Ovary (tissue), 10 donors: ENCODE data around the gene CYP21A2. TPM values are rescaled to one million over a fixed set of nuclear protein-coding genes. Genes with fewer than 3 reads are reported as not detected.
"Not testable (repeated sequence)": the region's sequence is repeated elsewhere in the genome, so short reads cannot be mapped to it uniquely, and the experiment has no call there.

Source experiments
- DNase-seq, 5 donors: peaks; one replicate each; pipeline ENCODE4 v3.0.0-alpha.2; 2019 to 2020
- H3K27ac ChIP-seq, 2 donors: fragments of 200-600 bp; one replicate each; pipeline versions ENCODE4 v1.5.1 to v1.8.0; 2019 to 2022
- H3K27me3 ChIP-seq: fragments of 200-600 bp; one replicate; pipeline ENCODE4 v1.8.0; 2022
- H3K36me3 ChIP-seq: fragments of 200-600 bp; sonication (generic); one replicate; pipeline ENCODE4 v1.5.1; 2019
- H3K4me1 ChIP-seq: one replicate; pipeline ENCODE4 v1.8.1; 2013; ENCODE audit warnings: mild to moderate bottlenecking, moderate library complexity; ENCODE audit not compliant: insufficient read depth
- H3K4me3 ChIP-seq: fragments of 200-600 bp; sonication (generic); one replicate; pipeline ENCODE4 v1.5.1; 2017
- H3K9me3 ChIP-seq, 2 donors: fragments of 200-600 bp in 1 of 2; sonication (generic) in 1 of 2; one replicate each; pipeline versions ENCODE4 v1.5.1 to v1.8.1; 2013 to 2019; ENCODE audit warnings: mild to moderate bottlenecking in 1 of 2, moderate library complexity in 1 of 2
- WGBS, 3 donors: extraction: QIAGEN DNeasy Blood & Tissue Kit in 1 of 3; methylation state at CpG; one replicate each; pipeline versions ENCODE4 v1.1.5 to v1.1.7; 2013 to 2017; 5-methylcytosine and 5-hydroxymethylcytosine counted together
- intact Hi-C, 4 donors: fragments of 100-400 bp; cut with DNase I; formaldehyde crosslinking; loops; one replicate each; pipeline versions ENCODE4 v1.11.0 to v1.15.1; 2022 to 2023
- long read RNA-seq, 3 donors: library from polyadenylated mRNA in 2 of 3; unstranded in 2 of 3; transcript quantifications; one replicate each; pipeline ENCODE4 v2.0.0 and lab custom pipeline, GENCODE V29; 2021 to 2026
- polyA plus RNA-seq, 2 donors: library from polyadenylated mRNA; stranded (reverse); fragments of 200-250 nt in 1 of 2; fragments of 350-450 nt in 1 of 2; fragmentation: Illumina TruSeq in 1 of 2; extraction: RNeasy Lipid Tissue Mini Kit (QIAGEN cat#74804) in 1 of 2; gene quantifications; one replicate each; pipeline ENCODE4 v1.2.3, GENCODE V29; 2013 to 2014
- total RNA-seq, 7 donors: library from RNA; depleted of rRNA in 2 of 7; stranded (reverse); fragments of >200 nt in 2 of 7; fragmentation: NEBNext Ultra II Directional in 3 of 7; extraction: Animal tissue kit (Norgen Biotek cat#: 25700) in 3 of 7; gene quantifications; one replicate each; pipeline versions ENCODE4 v1.1.0 to v1.2.4, GENCODE V29; 2016 to 2023
- donor health status: DM: no; HTN: no; CAD: no; lungs with moderate emphysema.
- donor health status: DM: no; HTN: no; CAD: no.
- donor health status: Bipolar disorder and iron deficiency.
- donor health status: DM: yes; HTN: yes; CAD: no.
- donor health status: DM: no; HTN: no; CAD: no.
- donor health status: DM: yes; HTN: yes; CAD: no.

CYP21A2 gene
- total RNA-seq (10 to 100 TPM in 1 of 7 donors, 1 to 10 TPM in 6; 2.4 to 21.7 (median 8.8) TPM), polyA plus RNA-seq (1 to 10 TPM; 1.9 to 4.8 TPM)
- long read RNA-seq, donor 1, partial matches to known transcripts, result 0 of 1 reads
- long read RNA-seq, donor 1, other reads (novel, unspliced or antisense), result 1 of 1 reads
- long read RNA-seq, donor 2, partial matches to known transcripts, result 92 of 103 reads
- long read RNA-seq, donor 2, other reads (novel, unspliced or antisense), result 8 of 103 reads
- long read RNA-seq, donor 3, partial matches to known transcripts, result 0 of 1 reads
- long read RNA-seq, donor 3, other reads (novel, unspliced or antisense), result 1 of 1 reads

- H3K9me3 ChIP-seq, H3K27me3 ChIP-seq, H3K27ac ChIP-seq, H3K4me3 ChIP-seq, H3K4me1 ChIP-seq, intact Hi-C loops, H3K36me3 ChIP-seq: not testable (repeated sequence)
- 77 to 86% (median 83%) methylated on average over 15 to 17 of the region's 19 CpGs for WGBS, 3 donors
- DNase-seq, result peak in 3 of 5 donors; percentile 9 to 40 (median 40)
Measured at GRCh38 chr6:32037598-32038524, at the start of gene CYP21A2. Gene CYP21A2, plus strand, starts transcription at chr6:32038415. Its CDS starts 8 bp downstream, at chr6:32038423.

GRCh38 chr6:31989363-31989762, 48.9 kb upstream of the CYP21A2 start:
- H3K4me1 ChIP-seq, H3K27me3 ChIP-seq, intact Hi-C loops, DNase-seq, H3K4me3 ChIP-seq, H3K27ac ChIP-seq, H3K36me3 ChIP-seq, H3K9me3 ChIP-seq: not testable (repeated sequence)
- WGBS, 3 donors, result no CpG with 5 or more reads among the region's 10 CpGs

GRCh38 chr6:31994421-31994820, 43.8 kb upstream of the CYP21A2 start:
- intact Hi-C loops, result not testable (repeated sequence)
- DNase-seq, result peak in 3 of 5 donors; percentile 17 to 33 (median 18)
- WGBS, 3 donors, result 95 to 96% (median 95%) methylated on average over 8 to 9 of the region's 14 CpGs

GRCh38 chr6:31996385-31996784, 41.8 kb upstream of the CYP21A2 start:
- H3K4me3 ChIP-seq, H3K9me3 ChIP-seq, H3K27me3 ChIP-seq, H3K27ac ChIP-seq, H3K36me3 ChIP-seq, H3K4me1 ChIP-seq, intact Hi-C loops: not testable (repeated sequence)
- WGBS, 3 donors, result 85 to 98% (median 85%) methylated on average over 5 to 6 of the region's 6 CpGs
- peak in 3 of 5 donors; percentile 18 to 53 (median 31) for DNase-seq

More at GRCh38 chr6:31994421-31994820, 43.8 kb upstream of the CYP21A2 start:
- H3K4me3 ChIP-seq, H3K27me3 ChIP-seq, H3K9me3 ChIP-seq, H3K4me1 ChIP-seq, H3K36me3 ChIP-seq, H3K27ac ChIP-seq: not testable (repeated sequence)

- no CpG with 5 or more reads among the region's 15 CpGs for WGBS, 3 donors
- H3K27ac ChIP-seq, H3K9me3 ChIP-seq, H3K36me3 ChIP-seq, intact Hi-C loops, H3K27me3 ChIP-seq, H3K4me3 ChIP-seq, H3K4me1 ChIP-seq, DNase-seq: not testable (repeated sequence)
Measured at GRCh38 chr6:32002546-32003268, 35.5 kb upstream of the CYP21A2 start.

DNA sequence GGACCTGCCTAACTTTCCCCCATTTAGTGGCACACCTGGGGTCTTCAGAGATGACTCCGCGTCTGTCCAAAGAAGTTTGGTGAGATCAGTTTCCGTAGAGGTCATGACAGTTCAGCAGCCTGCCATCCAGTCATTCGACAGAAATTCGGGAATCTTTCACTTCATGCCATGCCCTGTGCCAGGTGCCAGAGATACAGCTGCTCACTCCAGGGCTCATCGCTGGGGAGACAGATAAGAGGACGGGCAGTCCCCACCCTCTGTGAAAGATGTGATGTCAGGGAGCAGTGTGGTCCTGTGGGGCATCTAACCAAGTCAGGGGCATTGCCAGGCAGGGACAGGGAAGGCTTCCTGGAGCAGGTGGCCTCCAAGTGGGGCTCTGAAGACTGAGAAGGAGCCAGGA, 34.9 kb upstream of the CYP21A2 start:
- H3K9me3 ChIP-seq, H3K4me3 ChIP-seq, H3K4me1 ChIP-seq, H3K27me3 ChIP-seq, H3K36me3 ChIP-seq, H3K27ac ChIP-seq, DNase-seq, intact Hi-C loops: not testable (repeated sequence)
- WGBS, 3 donors, result no CpG with 5 or more reads among the region's 7 CpGs

- H3K4me1 ChIP-seq, H3K27ac ChIP-seq, H3K9me3 ChIP-seq, H3K36me3 ChIP-seq, intact Hi-C loops, H3K4me3 ChIP-seq, H3K27me3 ChIP-seq: not testable (repeated sequence)
- WGBS, 3 donors, result 81 to 84% (median 82%) methylated on average over 3 to 4 of the region's 4 CpGs
- peak in 3 of 5 donors; percentile 6 to 21 (median 6) for DNase-seq
Measured at GRCh38 chr6:32004393-32004792, 33.8 kb upstream of the CYP21A2 start.

DNA sequence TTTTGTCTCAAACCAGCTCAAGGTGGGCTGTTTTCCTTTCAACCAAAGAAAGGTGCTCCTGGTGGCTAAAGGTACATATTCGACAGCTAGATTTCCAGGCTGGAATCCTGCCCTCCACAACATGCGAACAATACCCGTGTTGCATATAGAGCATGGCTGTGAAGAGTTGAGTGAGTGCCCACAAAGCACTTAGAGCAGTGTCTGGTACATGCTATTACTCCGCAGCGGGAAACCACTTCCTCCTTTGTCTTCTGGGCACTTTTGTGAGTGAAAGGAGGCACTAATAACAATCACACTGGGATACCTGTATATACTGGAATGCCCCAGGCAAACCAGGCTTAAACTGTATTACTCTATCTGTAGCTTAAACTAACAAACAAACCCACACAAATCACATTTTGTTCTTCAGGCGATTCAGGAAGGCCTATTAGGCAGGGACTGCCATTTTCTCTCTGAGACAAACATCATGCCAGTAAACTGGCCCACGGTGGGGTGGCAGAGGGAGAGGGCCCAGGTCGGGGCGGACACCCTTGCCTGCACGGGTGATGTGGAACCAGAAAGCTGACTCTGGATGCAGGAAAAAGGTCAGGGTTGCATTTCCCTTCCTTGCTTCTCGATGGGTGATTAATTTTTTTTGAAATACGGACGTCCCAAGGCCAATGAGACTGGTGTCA, 33.2 kb upstream of the CYP21A2 start:
- H3K9me3 ChIP-seq, H3K4me1 ChIP-seq, H3K27ac ChIP-seq, H3K36me3 ChIP-seq, H3K27me3 ChIP-seq, H3K4me3 ChIP-seq, intact Hi-C loops: not testable (repeated sequence)
- 55 to 71% (median 59%) methylated on average over 8 to 9 of the region's 13 CpGs for WGBS, 3 donors
- peak in 1 of 5 donors; percentile 27 for DNase-seq

- H3K27ac ChIP-seq, intact Hi-C loops: not testable (repeated sequence)
- DNase-seq, result peak in 4 of 5 donors; percentile 9 to 50 (median 26)
Measured at GRCh38 chr6:32005538-32005880, 32.7 kb upstream of the CYP21A2 start.

GRCh38 chr6:32005991-32006529, 32.2 kb upstream of the CYP21A2 start:
- DNase-seq, result peak in 3 of 5 donors; percentile 7 to 33 (median 20)

More at GRCh38 chr6:32005538-32005880, 32.7 kb upstream of the CYP21A2 start:
- 71 to 82% (median 74%) methylated on average over 1 to 9 of the region's 9 CpGs for WGBS, 3 donors
- H3K36me3 ChIP-seq, H3K4me1 ChIP-seq, H3K4me3 ChIP-seq, H3K27me3 ChIP-seq, H3K9me3 ChIP-seq: not testable (repeated sequence)

More at GRCh38 chr6:32005991-32006529, 32.2 kb upstream of the CYP21A2 start:
- H3K36me3 ChIP-seq, H3K27me3 ChIP-seq, H3K4me3 ChIP-seq, intact Hi-C loops, H3K4me1 ChIP-seq, H3K27ac ChIP-seq, H3K9me3 ChIP-seq: not testable (repeated sequence)
- 53 to 86% (median 73%) methylated on average over 8 of the region's 8 CpGs for WGBS, 3 donors
